Neuronal stem cell (in vitro differentiated cells): ENCODE results near the gene CASP7.

Experiments used
- DNase-seq: peaks from one replicate; pipeline ENCODE4 v3.0.0-alpha.2; 2013; ENCODE audit warnings: low spot score
- H2AFZ ChIP-seq: one replicate; pipeline ENCODE4 v1.6.1; 2013; ENCODE audit warnings: mild to moderate bottlenecking, low read length, inconsistent platforms
- H2AK5ac ChIP-seq: 2 replicates; pipeline ENCODE4 v1.6.1; 2013; ENCODE audit warnings: low read depth, mild to moderate bottlenecking, inconsistent platforms, low read length, moderate library complexity, mixed read lengths
- H2BK120ac ChIP-seq: 2 replicates; pipeline ENCODE4 v1.6.1; 2013; ENCODE audit warnings: low read depth, mild to moderate bottlenecking, inconsistent platforms, low read length, moderate library complexity, mixed read lengths
- H2BK12ac ChIP-seq: one replicate; pipeline ENCODE4 v1.6.1; 2013; ENCODE audit warnings: low read length, inconsistent platforms
- H2BK15ac ChIP-seq: 2 replicates; pipeline ENCODE4 v1.6.1; 2013; ENCODE audit warnings: mild to moderate bottlenecking, low read length, inconsistent platforms, mixed read lengths
- H2BK5ac ChIP-seq: one replicate; pipeline ENCODE4 v1.6.1; 2013; ENCODE audit warnings: inconsistent platforms, mild to moderate bottlenecking, low read length, moderate library complexity
- H3K14ac ChIP-seq: one replicate; pipeline ENCODE4 v1.6.1; 2013; ENCODE audit warnings: low read length, inconsistent platforms
- H3K18ac ChIP-seq: 2 replicates; pipeline ENCODE4 v1.6.1; 2013; ENCODE audit warnings: low read length, inconsistent platforms
- H3K23ac ChIP-seq: 2 replicates; pipeline ENCODE4 v1.6.1; 2013; ENCODE audit warnings: low read depth, mild to moderate bottlenecking, mixed read lengths, low read length, inconsistent platforms; ENCODE audit not compliant: poor library complexity
- H3K27ac ChIP-seq: replicated peaks from 3 replicates; pipeline ENCODE4 v1.5.1; 2013; ENCODE audit warnings: low read length, inconsistent platforms
- H3K27me3 ChIP-seq, 3 experiments: 2 replicates each; pipeline ENCODE4 v1.6.1; 2013; ENCODE audit warnings: low read length in 3 of 3, mild to moderate bottlenecking in 2 of 3, inconsistent platforms in 1 of 3, low read depth in 1 of 3, mixed read lengths in 1 of 3, moderate library complexity in 1 of 3; ENCODE audit not compliant: control insufficient read depth in 3 of 3, insufficient read depth in 3 of 3
- H3K36me3 ChIP-seq, 2 donors: replicated peaks in 1 of 2; 2 replicates each; pipeline ENCODE4 v1.6.1; 2013; ENCODE audit warnings: low read length in 2 of 2; ENCODE audit not compliant: control insufficient read depth in 2 of 2, insufficient read depth in 2 of 2
- H3K4ac ChIP-seq: 2 replicates; pipeline ENCODE4 v1.6.1; 2013; ENCODE audit warnings: inconsistent platforms, mild to moderate bottlenecking, low read length, moderate library complexity
- H3K4me1 ChIP-seq, 2 donors: 1 replicate in 1 of 2; 2 replicates in 1 of 2; pipeline ENCODE4 v1.6.1; 2013; ENCODE audit warnings: low read length in 2 of 2, low read depth in 1 of 2; ENCODE audit not compliant: control insufficient read depth in 2 of 2, insufficient read depth in 1 of 2
- H3K4me2 ChIP-seq: one replicate; pipeline ENCODE4 v1.6.1; 2013; ENCODE audit warnings: mild to moderate bottlenecking, low read length, inconsistent platforms; ENCODE audit not compliant: insufficient read depth, poor library complexity, severe bottlenecking
- H3K4me3 ChIP-seq, 2 donors: 2 replicates each; pipeline ENCODE4 v1.5.1; 2013; ENCODE audit warnings: low read length in 2 of 2, mild to moderate bottlenecking in 2 of 2, inconsistent platforms in 1 of 2, moderate library complexity in 1 of 2
- H3K79me1 ChIP-seq: one replicate; pipeline ENCODE4 v1.6.1; 2013; ENCODE audit warnings: low read depth, mild to moderate bottlenecking, inconsistent platforms, low read length, moderate library complexity
- H3K9ac ChIP-seq: one replicate; pipeline ENCODE4 v1.6.1; 2013; ENCODE audit warnings: mild to moderate bottlenecking, low read depth, low read length, inconsistent platforms; ENCODE audit not compliant: poor library complexity
- H3K9me3 ChIP-seq, 2 donors: replicated peaks in 1 of 2; 2 replicates each; pipeline versions ENCODE3 to v1.6.1; 2013; ENCODE audit warnings: low read length in 2 of 2, mild to moderate bottlenecking in 2 of 2, inconsistent platforms in 1 of 2, low read depth in 1 of 2, mixed read lengths in 1 of 2, moderate library complexity in 1 of 2; ENCODE audit not compliant: control insufficient read depth in 2 of 2, insufficient read depth in 1 of 2
- H4K8ac ChIP-seq: one replicate; pipeline ENCODE4 v1.6.1; 2013; ENCODE audit warnings: low read depth, mild to moderate bottlenecking, inconsistent platforms, low read length, moderate library complexity
- H4K91ac ChIP-seq: one replicate; pipeline ENCODE4 v1.6.1; 2013; ENCODE audit warnings: low read length, low read depth, mild to moderate bottlenecking, inconsistent platforms; ENCODE audit not compliant: poor library complexity
- WGBS, 2 donors: extraction: QIAGEN DNeasy Blood & Tissue Kit; methylation state at CpG; one replicate each; pipeline ENCODE4 v1.1.7; 2013; ENCODE audit warnings: missing lambda C conversion rate in 2 of 2, mixed read lengths in 1 of 2; ENCODE audit not compliant: insufficient read length in 2 of 2, insufficient replicate concordance in 1 of 2; ENCODE audit errors: extremely low coverage in 2 of 2; 5-methylcytosine and 5-hydroxymethylcytosine counted together

CASP7 gene

GRCh38 chr10:113732160-113732881 is 52.6 kb downstream of the CASP7 start:
- no peak overlapping the region for H3K4ac ChIP-seq
- no peak overlapping the region for H3K23ac ChIP-seq
- H2BK120ac ChIP-seq, result no peak overlapping the region
- H2AK5ac ChIP-seq, result no peak overlapping the region
- H2BK5ac ChIP-seq, result no peak overlapping the region
- H3K9me3 ChIP-seq, result peaks cover 0 to 5% of the 10 kb centered on the region in 2 donors
- no peak overlapping the region for H2AFZ ChIP-seq
- H3K36me3 ChIP-seq, result peaks cover 10 to 18% of the 10 kb centered on the region in 2 donors
- no peaks in the 10 kb centered on the region for H3K79me1 ChIP-seq
- no peak overlapping the region for H2BK15ac ChIP-seq
- H4K91ac ChIP-seq, result no peak overlapping the region
- DNase-seq, result no peak
- no peak overlapping the region for H3K4me3 ChIP-seq
- no peak overlapping the region for H3K9ac ChIP-seq
- H3K27me3 ChIP-seq, result no peaks in the 10 kb centered on the region
- no CpG with 5 or more reads among the region's 9 CpGs for WGBS, 2 donors
- H3K4me1 ChIP-seq, result peaks cover 0 to 3% of the 10 kb centered on the region in 2 donors
- no peak overlapping the region for H3K27ac ChIP-seq
- no peak overlapping the region for H3K18ac ChIP-seq
- H3K14ac ChIP-seq, result no peak overlapping the region
- no peak overlapping the region for H4K8ac ChIP-seq
- no peak overlapping the region for H3K4me2 ChIP-seq
- H2BK12ac ChIP-seq, result no peak overlapping the region

- no peak overlapping the region for H2BK120ac ChIP-seq
- no peaks in the 10 kb centered on the region for H3K27me3 ChIP-seq
- H3K4me1 ChIP-seq, result peaks cover 0 to 3% of the 10 kb centered on the region in 2 donors
- no peak overlapping the region for H3K27ac ChIP-seq
- no peak for DNase-seq
- peaks cover 10 to 18% of the 10 kb centered on the region in 2 donors for H3K36me3 ChIP-seq
- H2BK5ac ChIP-seq, result no peak overlapping the region
- H4K8ac ChIP-seq, result no peak overlapping the region
- no peak overlapping the region for H2AFZ ChIP-seq
- no CpG with 5 or more reads among the region's 4 CpGs for WGBS, 2 donors
- H2BK15ac ChIP-seq, result no peak overlapping the region
- no peak overlapping the region for H2AK5ac ChIP-seq
- no peak overlapping the region for H3K4me3 ChIP-seq
- no peak overlapping the region for H3K23ac ChIP-seq
- no peak overlapping the region for H3K14ac ChIP-seq
- no peak overlapping the region for H3K4ac ChIP-seq
- H3K79me1 ChIP-seq, result no peaks in the 10 kb centered on the region
- no peak overlapping the region for H3K4me2 ChIP-seq
- no peak overlapping the region for H3K18ac ChIP-seq
- no peak overlapping the region for H2BK12ac ChIP-seq
- no peak overlapping the region for H4K91ac ChIP-seq
- H3K9me3 ChIP-seq, result peaks cover 0 to 5% of the 10 kb centered on the region in 2 donors
- no peak overlapping the region for H3K9ac ChIP-seq
These were observed 53.3 kb downstream of the CASP7 start for GRCh38 chr10:113732966-113733365.

- no peak overlapping the region for H4K91ac ChIP-seq
- no peak overlapping the region for H3K18ac ChIP-seq
- H4K8ac ChIP-seq, result no peak overlapping the region
- H3K4ac ChIP-seq, result no peak overlapping the region
- no peak overlapping the region for H2BK5ac ChIP-seq
- peaks cover 0 to 3% of the 10 kb centered on the region in 2 donors for H3K4me1 ChIP-seq
- no peak overlapping the region for H2BK120ac ChIP-seq
- H3K14ac ChIP-seq, result no peak overlapping the region
- peaks cover 0 to 5% of the 10 kb centered on the region in 2 donors for H3K9me3 ChIP-seq
- H3K27me3 ChIP-seq, result no peaks in the 10 kb centered on the region
- no peaks in the 10 kb centered on the region for H3K79me1 ChIP-seq
- H3K4me3 ChIP-seq, result no peak overlapping the region
- H2BK12ac ChIP-seq, result no peak overlapping the region
- peaks cover 9 to 14% of the 10 kb centered on the region in 2 donors for H3K36me3 ChIP-seq
- no CpG with 5 or more reads among the region's 4 CpGs for WGBS, 2 donors
- no peak overlapping the region for H3K23ac ChIP-seq
- H2AFZ ChIP-seq, result no peak overlapping the region
- no peak overlapping the region for H3K9ac ChIP-seq
- no peak overlapping the region for H3K4me2 ChIP-seq
- H2BK15ac ChIP-seq, result no peak overlapping the region
- H2AK5ac ChIP-seq, result no peak overlapping the region
- H3K27ac ChIP-seq, result no peak overlapping the region
- no peak for DNase-seq
These were observed 53.9 kb downstream of the CASP7 start for GRCh38 chr10:113733635-113734034.

GRCh38 chr10:113735913-113736312 is 56.2 kb downstream of the CASP7 start:
- Histone ChIP-seq H3K4me2 (no peak overlapping the region), H3K27me3 (no peaks in the 10 kb centered on the region), H4K91ac (no peak overlapping the region), H3K9ac (no peak overlapping the region), H3K9me3 (no peaks in the 10 kb centered on the region), H3K23ac (no peak overlapping the region), H2BK12ac (no peak overlapping the region), H3K79me1 (no peaks in the 10 kb centered on the region), H4K8ac (no peak overlapping the region), H3K4me1 (peaks cover 0 to 3% of the 10 kb centered on the region in 2 donors), H2BK15ac (no peak overlapping the region), H2AK5ac (no peak overlapping the region), H3K27ac (no peak overlapping the region), H3K18ac (no peak overlapping the region), H3K14ac (no peak overlapping the region), H2BK5ac (no peak overlapping the region), H3K4ac (no peak overlapping the region), H2AFZ (no peak overlapping the region), H3K4me3 (no peak overlapping the region), H2BK120ac (no peak overlapping the region), H3K36me3 (no peaks in the 10 kb centered on the region)
- WGBS, 2 donors, result no CpG with 5 or more reads among the region's 2 CpGs
- no peak for DNase-seq
